Neural progenitor cell (in vitro differentiated cells): ENCODE data around the gene ZBTB20. TPM values are rescaled to one million over a fixed set of nuclear protein-coding genes. Genes with fewer than 3 reads are reported as not detected.
A peak's percentile ranks its signal among the peaks of the same experiment; 100 is the strongest.

Experiments used
- DNase-seq: peaks from one replicate; pipeline ENCODE4 v3.0.0-alpha.2; 2016; ENCODE audit warnings: low spot score
- H2AFZ ChIP-seq: fragments of 200-600 bp; sonication (generic); replicated peaks from 2 replicates; pipeline ENCODE4 v1.6.1; 2016; ENCODE audit warnings: antibody characterized with exemption
- H3F3A ChIP-seq: fragments of 200-600 bp; sonication (generic); 2 replicates; pipeline ENCODE4 v1.6.1; 2016; ENCODE audit warnings: antibody characterized with exemption, low read depth
- H3K27ac ChIP-seq: fragments of 200-600 bp; sonication (generic); 2 replicates; pipeline ENCODE4 v1.5.1; 2016; ENCODE audit warnings: mild to moderate bottlenecking
- H3K27me3 ChIP-seq: fragments of 200-600 bp; sonication (generic); 2 replicates; pipeline ENCODE4 v1.6.1; 2016; ENCODE audit warnings: mild to moderate bottlenecking, moderate library complexity
- H3K36me3 ChIP-seq: fragments of 200-600 bp; sonication (generic); 2 replicates; pipeline ENCODE4 v1.5.1; 2016
- H3K4me1 ChIP-seq: fragments of 200-600 bp; sonication (generic); 2 replicates; pipeline ENCODE4 v1.6.1; 2016; ENCODE audit warnings: mixed run types
- H3K4me2 ChIP-seq: fragments of 200-600 bp; sonication (generic); 2 replicates; pipeline ENCODE4 v1.6.1; 2016
- H3K4me3 ChIP-seq: fragments of 200-600 bp; sonication (generic); 2 replicates; pipeline ENCODE4 v1.5.1; 2016
- H3K79me2 ChIP-seq: fragments of 200-600 bp; sonication (generic); 2 replicates; pipeline ENCODE4 v1.6.1; 2016; ENCODE audit warnings: low read depth
- H3K9ac ChIP-seq: fragments of 200-600 bp; sonication (generic); 2 replicates; pipeline ENCODE4 v1.6.1; 2016
- H3K9me3 ChIP-seq: fragments of 200-600 bp; sonication (generic); 2 replicates; pipeline ENCODE4 v1.5.1; 2016; ENCODE audit warnings: low read depth
- H4K20me1 ChIP-seq: fragments of 200-600 bp; sonication (generic); 2 replicates; pipeline ENCODE4 v1.6.1; 2016; ENCODE audit warnings: low read depth
- H3K27ac Mint-ChIP-seq: 3 replicates; pipeline ENCODE4 v1.8.0; 2021; ENCODE audit warnings: mixed read lengths
- H3K27me3 Mint-ChIP-seq: 2 replicates; pipeline ENCODE4 v1.8.0; 2022; ENCODE audit warnings: low read depth, mild to moderate bottlenecking, inconsistent platforms, moderate library complexity, mixed read lengths; ENCODE audit not compliant: insufficient read depth
- H3K36me3 Mint-ChIP-seq: 3 replicates; pipeline ENCODE4 v1.8.0; 2021; ENCODE audit warnings: mixed read lengths
- H3K4me1 Mint-ChIP-seq: 3 replicates; pipeline ENCODE4 v1.8.0; 2021; ENCODE audit warnings: mixed read lengths
- H3K4me3 Mint-ChIP-seq: 3 replicates; pipeline ENCODE4 v1.8.0; 2021; ENCODE audit warnings: mild to moderate bottlenecking, moderate library complexity, mixed read lengths
- H3K9me3 Mint-ChIP-seq: 3 replicates; pipeline ENCODE4 v1.8.0; 2020; ENCODE audit warnings: mixed read lengths
- EZH2 ChIP-seq: fragments of 200-600 bp; sonication (generic); IDR thresholded peaks from 2 replicates; pipeline ENCODE4 v1.6.1; 2017; ENCODE audit warnings: antibody characterized with exemption, mild to moderate bottlenecking, moderate library complexity
- EZH2phosphoT487 ChIP-seq: fragments of 200-600 bp; sonication (generic); IDR thresholded peaks from 2 replicates; pipeline ENCODE4 v1.6.1; 2017; ENCODE audit warnings: antibody characterized with exemption
- total RNA-seq: library from RNA; depleted of rRNA; stranded (reverse); fragments of >200 nt; gene quantifications from 2 replicates; pipeline ENCODE4 v1.2.3, GENCODE V29; 2015; ENCODE audit warnings: low replicate concordance
- TF ChIP-seq, protein P1 (sequence below): fragments of 200-600 bp; sonication (generic); IDR thresholded peaks from 2 replicates; pipeline ENCODE4 v1.5.1; 2017; ENCODE audit warnings: antibody characterized with exemption, mild to moderate bottlenecking

ZBTB20 gene
- total RNA-seq, 1 donor from 2014 or later = 1.9 TPM

DNA sequence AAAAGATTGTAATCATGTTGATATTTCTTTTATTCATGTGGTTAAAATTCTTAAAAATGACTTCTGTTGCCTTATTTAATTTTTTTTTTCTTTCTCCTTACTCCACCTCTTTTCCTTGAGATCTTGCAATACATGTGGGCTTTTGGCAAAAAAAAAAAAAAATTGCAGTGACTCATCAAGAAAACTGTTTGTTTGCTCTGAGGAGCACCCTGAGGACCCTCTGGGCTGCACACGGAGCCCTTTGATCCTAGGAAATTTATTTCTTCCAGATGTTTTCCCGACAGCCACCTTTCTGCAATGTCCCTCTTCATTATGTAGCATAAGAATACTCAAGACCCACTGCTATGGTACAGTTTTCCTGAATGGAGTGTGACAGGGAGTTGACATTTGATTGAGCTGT lies 371.7 kb downstream of the ZBTB20 start:
- no peak overlapping the region for H3K4me3 ChIP-seq

DNA sequence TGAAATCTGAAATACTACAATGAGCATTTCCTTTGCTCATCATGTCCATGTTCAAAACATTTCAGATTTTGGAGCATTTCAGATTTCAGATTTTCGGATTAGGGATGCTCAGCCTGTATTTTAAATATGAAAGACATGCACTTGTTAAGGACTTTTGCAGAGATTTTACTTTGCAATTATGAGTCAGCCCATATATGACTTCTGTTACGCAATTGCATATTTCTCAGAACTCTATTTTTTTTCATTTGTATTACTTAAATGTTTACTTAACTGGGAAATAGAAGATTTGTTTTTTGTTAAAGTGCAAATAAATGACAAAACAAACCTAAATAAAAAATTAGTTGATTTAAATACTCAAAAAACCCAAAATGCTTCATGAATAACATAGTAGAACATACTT lies 376.2 kb downstream of the ZBTB20 start:
- Mint-ChIP-seq H3K4me3 (no peak overlapping the region), H3K9me3 (peaks cover 2% of the 10 kb centered on the region), H3K4me1 (no peaks in the 10 kb centered on the region), H3K27ac (no peak overlapping the region), H3K27me3 (no peaks in the 10 kb centered on the region), H3K36me3 (no peaks in the 10 kb centered on the region)
- no peaks in the 10 kb centered on the region for H4K20me1 ChIP-seq
- no peak for DNase-seq
- no peaks in the 10 kb centered on the region for H3K4me1 ChIP-seq
- H3K79me2 ChIP-seq = no peaks in the 10 kb centered on the region
- no peak overlapping the region for H3K4me3 ChIP-seq
- H3K9me3 ChIP-seq = no peaks in the 10 kb centered on the region
- no peak overlapping the region for H3K4me2 ChIP-seq
- no peaks in the 10 kb centered on the region for H3F3A ChIP-seq
- H2AFZ ChIP-seq = no peak overlapping the region
- H3K36me3 ChIP-seq = no peaks in the 10 kb centered on the region
- H3K27ac ChIP-seq = no peak overlapping the region
- TF ChIP-seq EZH2 (no peak), EZH2phosphoT487 (no peak)
- TF ChIP-seq, protein P1, sequence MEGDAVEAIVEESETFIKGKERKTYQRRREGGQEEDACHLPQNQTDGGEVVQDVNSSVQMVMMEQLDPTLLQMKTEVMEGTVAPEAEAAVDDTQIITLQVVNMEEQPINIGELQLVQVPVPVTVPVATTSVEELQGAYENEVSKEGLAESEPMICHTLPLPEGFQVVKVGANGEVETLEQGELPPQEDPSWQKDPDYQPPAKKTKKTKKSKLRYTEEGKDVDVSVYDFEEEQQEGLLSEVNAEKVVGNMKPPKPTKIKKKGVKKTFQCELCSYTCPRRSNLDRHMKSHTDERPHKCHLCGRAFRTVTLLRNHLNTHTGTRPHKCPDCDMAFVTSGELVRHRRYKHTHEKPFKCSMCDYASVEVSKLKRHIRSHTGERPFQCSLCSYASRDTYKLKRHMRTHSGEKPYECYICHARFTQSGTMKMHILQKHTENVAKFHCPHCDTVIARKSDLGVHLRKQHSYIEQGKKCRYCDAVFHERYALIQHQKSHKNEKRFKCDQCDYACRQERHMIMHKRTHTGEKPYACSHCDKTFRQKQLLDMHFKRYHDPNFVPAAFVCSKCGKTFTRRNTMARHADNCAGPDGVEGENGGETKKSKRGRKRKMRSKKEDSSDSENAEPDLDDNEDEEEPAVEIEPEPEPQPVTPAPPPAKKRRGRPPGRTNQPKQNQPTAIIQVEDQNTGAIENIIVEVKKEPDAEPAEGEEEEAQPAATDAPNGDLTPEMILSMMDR = no peak
- H3K9ac ChIP-seq = no peak overlapping the region
- no peaks in the 10 kb centered on the region for H3K27me3 ChIP-seq

More for the DNA sequence above, 371.7 kb downstream of the ZBTB20 start:
- Histone ChIP-seq H3K9me3 (no peaks in the 10 kb centered on the region), H4K20me1 (no peaks in the 10 kb centered on the region), H3K9ac (no peak overlapping the region), H3K27ac (no peak overlapping the region), H3F3A (no peaks in the 10 kb centered on the region), H3K36me3 (no peaks in the 10 kb centered on the region), H3K79me2 (no peaks in the 10 kb centered on the region), H3K4me2 (no peak overlapping the region), H2AFZ (no peak overlapping the region), H3K27me3 (no peaks in the 10 kb centered on the region), H3K4me1 (no peaks in the 10 kb centered on the region)
- TF ChIP-seq, protein P1 = no peak
- TF ChIP-seq EZH2 (no peak), EZH2phosphoT487 (no peak)
- Mint-ChIP-seq H3K4me1 (no peaks in the 10 kb centered on the region), H3K36me3 (peaks cover 1% of the 10 kb centered on the region), H3K9me3 (peaks cover 7% of the 10 kb centered on the region), H3K27ac (no peak overlapping the region), H3K27me3 (no peaks in the 10 kb centered on the region), H3K4me3 (no peak overlapping the region)
- DNase-seq = no peak

DNA sequence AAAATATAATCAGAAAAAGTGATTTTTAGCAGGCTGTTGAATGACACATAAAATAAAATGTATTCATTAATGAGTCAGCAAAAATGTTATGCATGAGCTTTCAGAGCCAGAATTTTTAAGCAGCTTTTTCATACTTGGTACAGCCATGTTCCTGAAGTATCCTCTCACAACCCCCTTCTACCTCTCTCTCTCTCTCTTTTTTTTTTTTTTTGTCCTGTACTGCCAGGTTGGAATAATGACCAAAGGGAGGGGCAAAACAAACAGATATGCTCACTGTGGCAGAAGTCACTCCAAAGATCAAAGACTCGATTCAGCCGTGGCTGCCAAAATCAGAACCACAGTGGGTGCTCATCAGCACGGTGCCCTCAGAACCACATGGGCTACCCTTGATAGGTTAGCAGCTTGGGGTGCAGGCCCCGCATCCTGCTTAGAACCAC lies 383.0 kb downstream of the ZBTB20 start:
- Histone ChIP-seq H3K79me2 (no peaks in the 10 kb centered on the region), H3K4me2 (no peak overlapping the region), H3K9me3 (no peaks in the 10 kb centered on the region), H3K9ac (no peak overlapping the region), H3K4me1 (no peaks in the 10 kb centered on the region), H2AFZ (no peak overlapping the region), H3K4me3 (no peak overlapping the region), H4K20me1 (no peaks in the 10 kb centered on the region), H3K27me3 (no peaks in the 10 kb centered on the region), H3K36me3 (no peaks in the 10 kb centered on the region), H3K27ac (no peak overlapping the region), H3F3A (no peaks in the 10 kb centered on the region)
- Mint-ChIP-seq H3K36me3 (no peaks in the 10 kb centered on the region), H3K27me3 (no peaks in the 10 kb centered on the region), H3K4me1 (peaks cover 5% of the 10 kb centered on the region), H3K9me3 (no peaks in the 10 kb centered on the region), H3K4me3 (no peak overlapping the region), H3K27ac (peak overlapping the region; percentile 15)
- TF ChIP-seq EZH2 = no peak
- TF ChIP-seq EZH2phosphoT487 = no peak
- TF ChIP-seq, protein P1 = no peak
- no peak for DNase-seq

DNA sequence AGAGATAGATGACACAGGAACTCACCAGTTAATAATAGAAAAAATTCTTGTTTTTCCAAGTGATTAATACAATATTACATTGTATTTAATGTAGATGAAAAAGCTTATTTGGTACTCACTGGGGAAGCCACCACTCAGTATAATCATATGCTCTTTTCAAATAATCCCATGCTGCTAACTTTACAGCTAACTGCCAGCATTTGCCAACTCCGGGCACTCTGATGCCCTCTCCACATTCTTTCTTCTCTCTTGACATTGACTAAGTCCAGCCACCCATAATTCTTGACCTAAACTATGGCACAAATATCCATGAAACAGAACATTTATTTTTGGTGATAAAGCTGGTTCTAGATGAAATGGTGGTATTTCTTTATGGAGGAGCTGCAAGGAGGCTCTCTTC lies 384.9 kb downstream of the ZBTB20 start:
- Histone ChIP-seq H3K27ac (no peak overlapping the region), H3K27me3 (no peaks in the 10 kb centered on the region), H2AFZ (no peak overlapping the region), H4K20me1 (no peaks in the 10 kb centered on the region), H3K4me1 (no peaks in the 10 kb centered on the region), H3K36me3 (no peaks in the 10 kb centered on the region), H3K4me2 (no peak overlapping the region), H3K79me2 (no peaks in the 10 kb centered on the region), H3F3A (no peaks in the 10 kb centered on the region), H3K4me3 (no peak overlapping the region), H3K9me3 (no peaks in the 10 kb centered on the region), H3K9ac (no peak overlapping the region)
- Mint-ChIP-seq H3K27ac (no peak overlapping the region), H3K4me1 (peaks cover 10% of the 10 kb centered on the region), H3K9me3 (no peaks in the 10 kb centered on the region), H3K27me3 (no peaks in the 10 kb centered on the region), H3K36me3 (no peaks in the 10 kb centered on the region), H3K4me3 (no peak overlapping the region)
- DNase-seq = no peak
- no peak for TF ChIP-seq EZH2
